ENCODE results near the gene C2CD4D. TPM values are rescaled to one million over a fixed set of nuclear protein-coding genes. Genes with fewer than 3 reads are reported as not detected.

The C2CD4D gene
- polyA plus RNA-seq, 1 donor (not counting 4 experiments of a cell fraction or from before 2014, with no cell fraction given) = 0.05 TPM

GRCh38 chr1:151838222-151839081, 1.2 kb downstream of the C2CD4D start:
- Histone ChIP-seq H3K9ac (ENCODE audit: control insufficient read depth, extremely low read depth, insufficient read depth, low read length) (no peak overlapping the region), H3K27me3 (ENCODE audit: control insufficient read depth, extremely low read depth, insufficient read depth, low read length) (no peaks in the 10 kb centered on the region), H3K36me3 (ENCODE audit: control insufficient read depth in 2 of 2, extremely low read depth in 1 of 2, insufficient read depth in 2 of 2, low read length in 2 of 2) (no peaks in the 10 kb centered on the region), H3K4me2 (ENCODE audit: control insufficient read depth, extremely low read depth, insufficient read depth, low read depth, low read length) (no peak overlapping the region), H2AFZ (ENCODE audit: control insufficient read depth, low read length) (no peak overlapping the region), H3K4me3 (ENCODE audit: control insufficient read depth in 2 of 3, extremely low read depth in 1 of 3, insufficient read depth in 2 of 3, low read depth in 1 of 3, low read length in 3 of 3) (no peak overlapping the region), H3K4me1 (ENCODE audit: control insufficient read depth, extremely low read depth, insufficient read depth, low read length) (peaks cover 31% of the 10 kb centered on the region), H3K9me1 (ENCODE audit: control insufficient read depth, extremely low read depth, insufficient read depth, low read length) (peaks cover 2% of the 10 kb centered on the region), H3K27ac (ENCODE audit: control insufficient read depth, insufficient read depth, low read length) (no peak overlapping the region), H3K79me2 (ENCODE audit: control insufficient read depth, insufficient read depth, low read length) (no peaks in the 10 kb centered on the region), H3K9me3 (ENCODE audit: control insufficient read depth, low read depth, low read length) (no peaks in the 10 kb centered on the region), H4K20me1 (ENCODE audit: control insufficient read depth, extremely low read depth, insufficient read depth, low read length) (no peaks in the 10 kb centered on the region)
- no peak for DNase-seq (ENCODE audit: low read depth, low spot score)
- dilution Hi-C loops (cut with MboI; ENCODE audit: extremely low pct_ligation_motif_present, low sequenced_read_pairs) = no loop called here
- no peak for TF ChIP-seq EZH2 (IDR thresholded peaks at IDR 0.05; ENCODE audit: low read length)
- FAIRE-seq = no peak

DNA sequence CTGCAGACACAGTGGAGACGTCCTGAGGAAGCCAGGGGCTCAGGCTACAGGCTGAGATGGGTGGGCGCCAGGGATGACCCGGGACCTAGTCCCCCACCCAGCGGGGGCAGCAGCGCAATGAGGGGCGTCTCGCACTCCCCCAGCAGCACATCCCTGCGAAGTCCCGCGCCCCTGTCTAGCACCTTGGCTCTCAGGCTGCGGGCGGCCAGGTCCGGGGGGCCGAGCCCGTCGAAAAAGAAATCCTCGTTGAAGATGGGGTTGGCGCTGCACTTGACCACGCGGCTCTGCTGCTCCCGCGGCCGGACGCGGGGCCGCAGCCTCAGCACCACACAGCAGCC, 1.8 kb downstream of the C2CD4D start:
- H3K4me1 ChIP-seq (ENCODE audit: control insufficient read depth, extremely low read depth, insufficient read depth, low read length) = peaks cover 31% of the 10 kb centered on the region
- no peak overlapping the region for H3K9ac ChIP-seq (ENCODE audit: control insufficient read depth, extremely low read depth, insufficient read depth, low read length)
- TF ChIP-seq EZH2 (IDR thresholded peaks at IDR 0.05; ENCODE audit: low read length) (no peak), CTCF (optimal IDR thresholded peaks at IDR 0.05 in 1 of 3, IDR thresholded peaks at IDR 0.05 in 1 of 3, conservative IDR thresholded peaks at IDR 0.05 in 1 of 3; ENCODE audit: extremely low read depth in 1 of 3, insufficient read depth in 2 of 3, low read length in 3 of 3) (no peak)
- H3K4me2 ChIP-seq (ENCODE audit: control insufficient read depth, extremely low read depth, insufficient read depth, low read depth, low read length) = no peak overlapping the region
- H3K36me3 ChIP-seq (ENCODE audit: control insufficient read depth in 2 of 2, extremely low read depth in 1 of 2, insufficient read depth in 2 of 2, low read length in 2 of 2) = no peaks in the 10 kb centered on the region
- no peaks in the 10 kb centered on the region for H3K9me3 ChIP-seq (ENCODE audit: control insufficient read depth, low read depth, low read length)
- H3K27me3 ChIP-seq (ENCODE audit: control insufficient read depth, extremely low read depth, insufficient read depth, low read length) = no peaks in the 10 kb centered on the region
- no peak for DNase-seq (ENCODE audit: low read depth, low spot score)
- H2AFZ ChIP-seq (ENCODE audit: control insufficient read depth, low read length) = no peak overlapping the region
- no peak for FAIRE-seq
- no peaks in the 10 kb centered on the region for H4K20me1 ChIP-seq (ENCODE audit: control insufficient read depth, extremely low read depth, insufficient read depth, low read length)
- H3K79me2 ChIP-seq (ENCODE audit: control insufficient read depth, insufficient read depth, low read length) = no peaks in the 10 kb centered on the region
- no peak overlapping the region for H3K4me3 ChIP-seq (ENCODE audit: control insufficient read depth in 2 of 3, extremely low read depth in 1 of 3, insufficient read depth in 2 of 3, low read depth in 1 of 3, low read length in 3 of 3)
- H3K27ac ChIP-seq (ENCODE audit: control insufficient read depth, insufficient read depth, low read length) = no peak overlapping the region
- H3K9me1 ChIP-seq (ENCODE audit: control insufficient read depth, extremely low read depth, insufficient read depth, low read length) = peaks cover 2% of the 10 kb centered on the region
- dilution Hi-C loops (cut with MboI; ENCODE audit: extremely low pct_ligation_motif_present, low sequenced_read_pairs) = no loop called here
